ENCODE results near the gene BSCL2.
"Not testable (repeated sequence)": the region's sequence is repeated elsewhere in the genome, so short reads cannot be mapped to it uniquely, and the experiment has no call there.

BSCL2 gene

GRCh38 chr11:62716816-62717215 is 9.6 kb upstream of the BSCL2 start:
- peak in 2 of 14 donors; percentile 0 to 5 for DNase-seq

GRCh38 chr11:62716206-62716605 is 9.0 kb upstream of the BSCL2 start:
- no peak for DNase-seq

- DNase-seq, result no peak
Measured at GRCh38 chr11:62715150-62716130, 8.2 kb upstream of the BSCL2 start.

- DNase-seq, result no peak
Measured at GRCh38 chr11:62713343-62713742, 6.1 kb upstream of the BSCL2 start.

- no peak for DNase-seq
Measured at GRCh38 chr11:62712861-62713260, 5.6 kb upstream of the BSCL2 start.

GRCh38 chr11:62712276-62712812 is 5.1 kb upstream of the BSCL2 start:
- DNase-seq, result no peak

GRCh38 chr11:62710001-62710345 is 2.7 kb upstream of the BSCL2 start:
- peak in 3 of 14 donors; percentile 45 to 64 (median 61) for DNase-seq

GRCh38 chr11:62709247-62710000 is 2.2 kb upstream of the BSCL2 start:
- peak; percentile 64 to 96 (median 91) for DNase-seq

GRCh38 chr11:62708793-62709192 is 1.6 kb upstream of the BSCL2 start:
- DNase-seq, result peak in 2 of 14 donors; percentile 54 to 60

- DNase-seq, result no peak
Measured at GRCh38 chr11:62708392-62708791, 1.2 kb upstream of the BSCL2 start.

GRCh38 chr11:62706850-62707247 is 375 bp downstream of the BSCL2 start:
- DNase-seq, result peak in 2 of 14 donors; percentile 35 to 51

- peak; percentile 42 to 96 (median 90) for DNase-seq
Measured at GRCh38 chr11:62705880-62706849, 1.1 kb downstream of the BSCL2 start.

GRCh38 chr11:62705413-62705812 is 1.8 kb downstream of the BSCL2 start:
- DNase-seq, result no peak

GRCh38 chr11:62703921-62704320 is 3.3 kb downstream of the BSCL2 start:
- not testable (repeated sequence) for DNase-seq

GRCh38 chr11:62702246-62702645 is 5.0 kb downstream of the BSCL2 start:
- no peak for DNase-seq

- DNase-seq, result peak in 13 of 14 donors; percentile 3 to 91 (median 40)
Measured at GRCh38 chr11:62694455-62695167, 12.6 kb downstream of the BSCL2 start.

GRCh38 chr11:62693624-62694023 is 13.6 kb downstream of the BSCL2 start:
- not testable (repeated sequence) for DNase-seq

GRCh38 chr11:62689421-62690183 is 17.6 kb downstream of the BSCL2 start, which contains the start of gene LRRN4CL:
TSS of gene LRRN4CL (minus strand) at chr11:62689530. CDS start at chr11:62688508, 1,022 bp downstream.
- peak in 2 of 14 donors; percentile 19 to 32 for DNase-seq

- no peak for DNase-seq
Measured at GRCh38 chr11:62688491-62688890, 18.7 kb downstream of the BSCL2 start.

Measured in C1 segment of cervical spinal cord (tissue), 14 donors.